ENCODE results near the gene DNAAF3.
A peak's percentile ranks its signal among the peaks of the same experiment; 100 is the strongest.

DNAAF3 gene

DNA sequence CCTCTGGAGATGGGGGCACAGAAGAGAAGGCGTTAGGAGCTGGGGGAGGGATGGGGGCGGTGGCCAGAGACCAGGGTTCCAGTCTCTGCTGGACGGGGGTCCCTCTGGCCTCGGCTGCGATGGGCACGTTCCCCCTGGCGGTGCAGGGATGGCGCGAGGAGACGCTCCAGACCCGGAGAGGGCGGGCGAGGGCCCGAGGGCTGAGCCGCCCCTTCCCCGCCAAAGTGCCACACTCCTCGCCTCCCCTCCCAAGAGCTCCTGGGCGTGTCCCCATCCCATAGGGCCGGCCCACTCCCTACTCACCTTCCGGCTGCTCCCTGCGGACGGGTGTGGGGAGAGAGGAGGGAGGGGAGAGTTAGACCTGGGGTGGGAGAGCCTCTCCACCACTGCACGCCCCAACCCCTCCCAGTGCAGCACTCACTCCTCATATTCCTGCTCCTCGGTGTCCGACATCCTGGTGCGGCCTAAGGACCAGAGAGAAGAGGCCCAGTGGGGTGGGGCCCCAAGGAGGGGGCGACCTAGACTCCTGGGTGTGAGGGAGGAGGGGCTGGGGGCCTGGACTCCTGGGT is 19.6 kb downstream of the DNAAF3 start (continued):
- TF ChIP-seq WT1 (tag by site-specific recombination; IDR thresholded peaks at IDR 0.05) = peak; percentile 84
- no peak for TF ChIP-seq ZNF488 (tag by site-specific recombination; IDR thresholded peaks at IDR 0.05)
- TF ChIP-seq ZNF335 (tag by site-specific recombination; conservative IDR thresholded peaks at IDR 0.05) = peak; percentile 7; the same call in 1 of the 2 replicates
- TF ChIP-seq MEIS1 (CRISPR knock-in tag; IDR thresholded peaks at IDR 0.05; ENCODE audit: borderline replicate concordance) = no peak
- TF ChIP-seq SETDB1 (IDR thresholded peaks at IDR 0.05; ENCODE audit: insufficient read length, low read length) = no peak
- TF ChIP-seq ZNF214 (tag by site-specific recombination; IDR thresholded peaks at IDR 0.05; ENCODE audit: borderline replicate concordance) = no peak
- TF ChIP-seq HOXC10 (CRISPR knock-in tag; IDR thresholded peaks at IDR 0.05) = no peak
- no peak for TF ChIP-seq ZNF701 (tag by site-specific recombination; IDR thresholded peaks at IDR 0.05)
- TF ChIP-seq, protein P1, sequence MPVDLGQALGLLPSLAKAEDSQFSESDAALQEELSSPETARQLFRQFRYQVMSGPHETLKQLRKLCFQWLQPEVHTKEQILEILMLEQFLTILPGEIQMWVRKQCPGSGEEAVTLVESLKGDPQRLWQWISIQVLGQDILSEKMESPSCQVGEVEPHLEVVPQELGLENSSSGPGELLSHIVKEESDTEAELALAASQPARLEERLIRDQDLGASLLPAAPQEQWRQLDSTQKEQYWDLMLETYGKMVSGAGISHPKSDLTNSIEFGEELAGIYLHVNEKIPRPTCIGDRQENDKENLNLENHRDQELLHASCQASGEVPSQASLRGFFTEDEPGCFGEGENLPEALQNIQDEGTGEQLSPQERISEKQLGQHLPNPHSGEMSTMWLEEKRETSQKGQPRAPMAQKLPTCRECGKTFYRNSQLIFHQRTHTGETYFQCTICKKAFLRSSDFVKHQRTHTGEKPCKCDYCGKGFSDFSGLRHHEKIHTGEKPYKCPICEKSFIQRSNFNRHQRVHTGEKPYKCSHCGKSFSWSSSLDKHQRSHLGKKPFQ (tag by site-specific recombination; IDR thresholded peaks at IDR 0.05) = no peak
- no peak for TF ChIP-seq ZNF610 (tag by site-specific recombination; IDR thresholded peaks at IDR 0.05; ENCODE audit: borderline replicate concordance)
- TF ChIP-seq ZNF211 (tag by site-specific recombination; IDR thresholded peaks at IDR 0.05; ENCODE audit: low read depth) = no peak
- peak; percentile 76 for TF ChIP-seq GLIS1 (tag by site-specific recombination; IDR thresholded peaks at IDR 0.05)
- TF ChIP-seq SCRT2 (tag by site-specific recombination; IDR thresholded peaks at IDR 0.05) = no peak
- TF ChIP-seq ZNF843 (tag by site-specific recombination; IDR thresholded peaks at IDR 0.05) = no peak; the same call in 1 of the 2 replicates
- no peak for TF ChIP-seq ZNF394 (tag by site-specific recombination; IDR thresholded peaks at IDR 0.05; ENCODE audit: borderline replicate concordance)
- no peak for TF ChIP-seq ZNF239 (tag by site-specific recombination; IDR thresholded peaks at IDR 0.05)
- TF ChIP-seq GLI2 (tag by site-specific recombination; IDR thresholded peaks at IDR 0.05; ENCODE audit: borderline replicate concordance, low read depth) = no peak
- TF ChIP-seq, protein P2, sequence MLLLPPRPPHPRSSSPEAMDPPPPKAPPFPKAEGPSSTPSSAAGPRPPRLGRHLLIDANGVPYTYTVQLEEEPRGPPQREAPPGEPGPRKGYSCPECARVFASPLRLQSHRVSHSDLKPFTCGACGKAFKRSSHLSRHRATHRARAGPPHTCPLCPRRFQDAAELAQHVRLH (tag by site-specific recombination; IDR thresholded peaks at IDR 0.05) = no peak
- TF ChIP-seq PRDM10 (tag by site-specific recombination; IDR thresholded peaks at IDR 0.05) = peak; percentile 91
- no peak for TF ChIP-seq MZF1 (tag by site-specific recombination; IDR thresholded peaks at IDR 0.05; ENCODE audit: borderline replicate concordance)
- TF ChIP-seq ZNF157 (tag by site-specific recombination; IDR thresholded peaks at IDR 0.05) = no peak
- no peak for TF ChIP-seq ZNF138 (tag by site-specific recombination; IDR thresholded peaks at IDR 0.05; ENCODE audit: borderline replicate concordance)
- no peak; the same call in 1 of the 2 replicates for TF ChIP-seq KLF16 (tag by site-specific recombination; IDR thresholded peaks at IDR 0.05)
- TF ChIP-seq, protein P3, sequence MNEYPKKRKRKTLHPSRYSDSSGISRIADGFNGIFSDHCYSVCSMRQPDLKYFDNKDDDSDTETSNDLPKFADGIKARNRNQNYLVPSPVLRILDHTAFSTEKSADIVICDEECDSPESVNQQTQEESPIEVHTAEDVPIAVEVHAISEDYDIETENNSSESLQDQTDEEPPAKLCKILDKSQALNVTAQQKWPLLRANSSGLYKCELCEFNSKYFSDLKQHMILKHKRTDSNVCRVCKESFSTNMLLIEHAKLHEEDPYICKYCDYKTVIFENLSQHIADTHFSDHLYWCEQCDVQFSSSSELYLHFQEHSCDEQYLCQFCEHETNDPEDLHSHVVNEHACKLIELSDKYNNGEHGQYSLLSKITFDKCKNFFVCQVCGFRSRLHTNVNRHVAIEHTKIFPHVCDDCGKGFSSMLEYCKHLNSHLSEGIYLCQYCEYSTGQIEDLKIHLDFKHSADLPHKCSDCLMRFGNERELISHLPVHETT (tag by site-specific recombination; IDR thresholded peaks at IDR 0.05) = no peak
- no peak for TF ChIP-seq YY2 (tag by site-specific recombination; IDR thresholded peaks at IDR 0.05)
- TF ChIP-seq ZNF146 (tag by site-specific recombination; IDR thresholded peaks at IDR 0.05) = no peak
- no peak for TF ChIP-seq ZNF311 (tag by site-specific recombination; IDR thresholded peaks at IDR 0.05; ENCODE audit: borderline replicate concordance)
- no peak for TF ChIP-seq ZNF530 (tag by site-specific recombination; IDR thresholded peaks at IDR 0.05; ENCODE audit: low read depth)
- no peak for TF ChIP-seq ZNF654 (tag by site-specific recombination; IDR thresholded peaks at IDR 0.05; ENCODE audit: low read depth)
- TF ChIP-seq ZNF423 (tag by site-specific recombination; IDR thresholded peaks at IDR 0.05) = no peak
- TF ChIP-seq ZNF510 (tag by site-specific recombination; IDR thresholded peaks at IDR 0.05; ENCODE audit: insufficient replicate concordance) = no peak
- TF ChIP-seq ZIC2 (tag by site-specific recombination; IDR thresholded peaks at IDR 0.05) = peak; percentile 84
- TF ChIP-seq HOXA7 (CRISPR knock-in tag; IDR thresholded peaks at IDR 0.05; ENCODE audit: borderline replicate concordance) = no peak
- peak; percentile 84; the same call in 1 of the 2 replicates for TF ChIP-seq KLF7 (tag by site-specific recombination; IDR thresholded peaks at IDR 0.05; ENCODE audit: borderline replicate concordance)
- TF ChIP-seq YY1 (tag by site-specific recombination; IDR thresholded peaks at IDR 0.05) = no peak

Data from HEK293 (cell line).